OCI-LY7 (cell line): ENCODE results near the gene LACTB. TPM values are rescaled to one million over a fixed set of nuclear protein-coding genes. Genes with fewer than 3 reads are reported as not detected.

Experiments used
- BruUV-seq: library from RNA; stranded (reverse); fragments of 400-500 nt; replicated peaks from 2 replicates; lab custom pipeline; 2021; lab: Mats Ljungman, UMichigan
- CTCF ChIA-PET: fragments of 300-600 bp; sonication (Branson Sonifier 250); formaldehyde crosslinking; loops from one replicate; lab custom pipeline; 2022; ENCODE audit warnings: antibody characterized with exemption; ENCODE audit not compliant: unreplicated experiment; lab: Charles Lee
- POLR2A ChIA-PET: fragments of 300-600 bp; sonication (Branson Sonifier 250); formaldehyde crosslinking; loops from one replicate; lab custom pipeline; 2022; ENCODE audit warnings: antibody characterized with exemption; lab: Charles Lee
- DNase-seq: peaks from one replicate; pipeline ENCODE4 v3.0.0-alpha.2; 2015; ENCODE audit warnings: low spot score
- H2AFZ ChIP-seq: fragments of 200-600 bp; sonication (generic), shearing (Covaris generic); 2 replicates; pipeline ENCODE4 v1.6.1; 2014; ENCODE audit warnings: mild to moderate bottlenecking, antibody characterized with exemption, low read length, moderate library complexity
- H3K27ac ChIP-seq: fragments of 200-600 bp; sonication (generic); 2 replicates; pipeline ENCODE4 v1.5.1; 2014; ENCODE audit warnings: mixed run types, low read depth, mild to moderate bottlenecking, moderate library complexity, low read length, inconsistent platforms; ENCODE audit not compliant: poor library complexity, severe bottlenecking
- H3K36me3 ChIP-seq: fragments of 200-600 bp; sonication (generic); 2 replicates; pipeline ENCODE4 v1.6.1; 2014; ENCODE audit warnings: mild to moderate bottlenecking, antibody characterized with exemption, low read length, moderate library complexity, mixed read lengths; ENCODE audit not compliant: insufficient read depth
- H3K4me1 ChIP-seq: fragments of 200-600 bp; sonication (generic); 2 replicates; pipeline ENCODE4 v1.5.1; 2014; ENCODE audit warnings: mild to moderate bottlenecking, low read length; ENCODE audit not compliant: insufficient read depth, poor library complexity, severe bottlenecking
- H3K4me2 ChIP-seq: fragments of 200-600 bp; sonication (generic); 2 replicates; pipeline ENCODE4 v1.6.1; 2014; ENCODE audit warnings: mild to moderate bottlenecking, low read length
- H3K4me3 ChIP-seq: fragments of 200-600 bp; sonication (generic); 2 replicates; pipeline ENCODE4 v1.5.1; 2014; ENCODE audit warnings: mild to moderate bottlenecking, low read depth, low read length; ENCODE audit not compliant: poor library complexity, severe bottlenecking
- H3K79me2 ChIP-seq: fragments of 200-600 bp; sonication (generic); 2 replicates; pipeline ENCODE4 v1.6.1; 2016; ENCODE audit warnings: low read depth, mild to moderate bottlenecking, low read length, moderate library complexity, mixed read lengths; ENCODE audit not compliant: insufficient read depth
- H3K9me2 ChIP-seq: fragments of 200-600 bp; sonication (generic); 2 replicates; pipeline ENCODE4 v1.6.1; 2016; ENCODE audit warnings: mild to moderate bottlenecking, low read length, mixed read lengths; ENCODE audit not compliant: insufficient read depth
- H3K9me3 ChIP-seq: fragments of 200-600 bp; sonication (generic); 2 replicates; pipeline ENCODE4 v1.6.1; 2014; ENCODE audit warnings: mild to moderate bottlenecking, mixed run types, low read length, mixed read lengths
- H4K20me1 ChIP-seq: fragments of 200-600 bp; sonication (generic); 2 replicates; pipeline ENCODE4 v1.6.1; 2014; ENCODE audit warnings: mild to moderate bottlenecking, antibody characterized with exemption, low read length, moderate library complexity, mixed read lengths; ENCODE audit not compliant: insufficient read depth
- CTCF ChIP-seq: fragments of 200-600 bp; sonication (generic); conservative IDR thresholded peaks from 2 replicates; pipeline ENCODE4 v1.5.1; 2014; ENCODE audit warnings: mild to moderate bottlenecking, antibody characterized with exemption, low read length, moderate library complexity, mixed read lengths
- EZH2phosphoT487 ChIP-seq: fragments of 200-600 bp; sonication (generic); IDR thresholded peaks from 2 replicates; pipeline ENCODE4 v1.6.1; 2018; ENCODE audit warnings: low read depth, borderline replicate concordance, mild to moderate bottlenecking, mixed run types, antibody characterized with exemption, low read length, moderate library complexity, mixed read lengths
- intact Hi-C: fragments of 100-400 bp; cut with micrococcal nuclease; formaldehyde crosslinking; loops from one replicate; pipeline ENCODE4 v1.10.0; 2022; ENCODE audit not compliant: unreplicated experiment
- total RNA-seq, 2 experiments: library from RNA; depleted of rRNA in 1 of 2; stranded (reverse); fragments of >200 nt in 1 of 2; shearing (Covaris generic) in 1 of 2; gene quantifications; 2 replicates each; pipeline ENCODE4 v1.2.3, GENCODE V29; 2014 to 2022

The LACTB gene
- total RNA-seq, 2 experiments from 2014 or later = 3.2 to 7.2 TPM

DNA sequence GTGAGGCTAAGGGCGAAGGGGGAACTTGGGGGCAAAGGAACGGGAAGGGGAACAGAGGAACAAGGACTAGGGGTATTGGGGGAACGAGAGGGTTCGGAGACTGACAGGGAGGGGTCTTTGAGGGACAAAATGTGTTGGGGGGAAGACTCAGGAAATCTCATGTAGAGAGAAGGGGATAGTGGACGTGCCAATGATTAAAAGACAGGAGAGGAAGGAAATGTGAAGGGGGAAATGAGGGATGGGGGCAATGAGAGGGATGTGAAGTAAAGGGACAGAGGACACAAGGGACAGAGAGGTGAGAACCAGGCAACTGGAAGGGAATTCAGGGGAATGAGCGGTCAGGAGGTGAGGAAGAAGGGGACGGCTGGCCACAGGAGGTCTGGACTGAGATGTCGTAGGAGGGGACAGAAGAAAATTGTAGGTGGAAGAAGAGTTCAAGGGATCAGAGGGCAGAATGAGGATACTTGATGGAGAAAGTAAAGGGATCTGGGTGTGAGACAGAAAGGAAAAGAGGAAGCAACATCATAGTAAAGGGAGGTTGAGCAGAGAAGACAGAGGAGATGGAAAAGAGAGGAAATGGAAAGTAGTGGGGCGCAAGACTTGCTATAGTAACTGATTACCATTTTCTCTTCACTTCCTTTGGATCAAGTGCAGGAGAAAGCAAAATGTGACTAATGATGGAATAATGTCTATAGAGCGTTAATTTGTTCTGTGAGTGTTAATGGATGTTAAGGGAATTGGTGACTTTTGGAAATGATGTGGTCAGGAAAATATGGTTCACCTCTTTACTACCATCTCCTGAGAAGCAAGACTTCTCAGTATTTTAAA, 68.5 kb downstream of the LACTB start:
- Histone ChIP-seq H3K9me3 (no peaks in the 10 kb centered on the region), H3K4me1 (peaks cover 56% of the 10 kb centered on the region), H4K20me1 (no peaks in the 10 kb centered on the region), H3K4me3 (peak overlapping the region; percentile 79), H3K79me2 (peaks cover 54% of the 10 kb centered on the region), H3K4me2 (peak overlapping the region; percentile 89), H3K36me3 (no peaks in the 10 kb centered on the region), H2AFZ (peak overlapping the region; percentile 94; the same call in 1 of the 2 replicates), H3K9me2 (no peaks in the 10 kb centered on the region), H3K27ac (peak overlapping the region; percentile 93)
- POLR2A ChIA-PET = interaction anchor here (0.8 to 2.5 kb wide), 5 partner anchors 28 to 89 kb away, joined by 3 to 13 read pairs (median 6); partner anchors contain the start of gene RPS27L
- no TSS peak for BruUV-seq
- TF ChIP-seq CTCF (no peak), EZH2phosphoT487 (no peak)
- intact Hi-C loops = loop anchor here (1.0 to 10.0 kb wide), 3 partner anchors 33 to 315 kb away; partner anchors contain the start of genes APH1B, RPS27L and USP3
- peak; percentile 30 for DNase-seq
- CTCF ChIA-PET = no interaction called here

GRCh38 chr15:63190769-63191649, 69.3 kb downstream of the LACTB start:
- no peaks in the 10 kb centered on the region for H3K9me2 ChIP-seq
- peak overlapping the region; percentile 79 for H3K4me3 ChIP-seq
- no peaks in the 10 kb centered on the region for H3K9me3 ChIP-seq
- H3K36me3 ChIP-seq = no peaks in the 10 kb centered on the region
- no peak overlapping the region; the same call in 1 of the 2 replicates for H2AFZ ChIP-seq
- no peak for TF ChIP-seq CTCF
- no peak for TF ChIP-seq EZH2phosphoT487
- no peak for DNase-seq
- H3K27ac ChIP-seq = peak overlapping the region; percentile 93
- intact Hi-C loops = loop anchor here (2.0 to 10.0 kb wide), 2 partner anchors 86 to 314 kb away; partner anchors contain the start of genes APH1B and USP3
- no peaks in the 10 kb centered on the region for H4K20me1 ChIP-seq
- POLR2A ChIA-PET = interaction anchor here (0.6 to 2.5 kb wide), 14 partner anchors 12 to 306 kb away, joined by 3 to 13 read pairs (median 4); partner anchors contain the start of genes APH1B and RPS27L
- CTCF ChIA-PET = interaction anchor here (0.7 kb wide), 1 partner anchor 12 kb away, joined by 3 read pairs; no protein-coding TSS in a partner anchor
- no TSS peak for BruUV-seq
- H3K4me2 ChIP-seq = peak overlapping the region; percentile 89
- H3K4me1 ChIP-seq = peaks cover 64% of the 10 kb centered on the region
- peaks cover 63% of the 10 kb centered on the region for H3K79me2 ChIP-seq

Other genes with a start within 250 kb of the LACTB start
- 19.9 and 20.7 TPM in 2 replicates for gene TPM1, start 79.1 kb upstream of the LACTB start, total RNA-seq (2014; rRNA removed; shearing (Covaris generic))
- gene TPM1, start 79.1 kb upstream of the LACTB start, total RNA-seq (2022) = 19.3 and 19.7 TPM in 2 replicates
- gene RPS27L, start 35.6 kb downstream of the LACTB start, total RNA-seq (2014; rRNA removed; shearing (Covaris generic)) = 41.3 and 55.5 TPM in 2 replicates
- 60.3 and 77.1 TPM in 2 replicates for gene RPS27L, start 35.6 kb downstream of the LACTB start, total RNA-seq (2022)
- 4.9 and 9.5 TPM in 2 replicates for gene RAB8B, start 67.7 kb downstream of the LACTB start, total RNA-seq (2014; rRNA removed; shearing (Covaris generic))
- gene RAB8B, start 67.7 kb downstream of the LACTB start, total RNA-seq (2022) = 18.6 and 18.7 TPM in 2 replicates
- 6.1 and 8.3 TPM in 2 replicates for gene APH1B, start 155.7 kb downstream of the LACTB start, total RNA-seq (2014; rRNA removed; shearing (Covaris generic))
- 24.1 and 25.5 TPM in 2 replicates for gene APH1B, start 155.7 kb downstream of the LACTB start, total RNA-seq (2022)